GM21737 (cell line): ENCODE measurements around the gene ASNSD1.
"Not testable (repeated sequence)": the region's sequence is repeated elsewhere in the genome, so short reads cannot be mapped to it uniquely, and the experiment has no call there.

Experiments used
- ATAC-seq: cut with Tn5 transposase; IDR thresholded peaks from one replicate; pipeline ENCODE4 v1.9.1; 2021; ENCODE audit warnings: mild to moderate bottlenecking, moderate library complexity; ENCODE audit not compliant: unreplicated experiment

Gene ASNSD1

DNA sequence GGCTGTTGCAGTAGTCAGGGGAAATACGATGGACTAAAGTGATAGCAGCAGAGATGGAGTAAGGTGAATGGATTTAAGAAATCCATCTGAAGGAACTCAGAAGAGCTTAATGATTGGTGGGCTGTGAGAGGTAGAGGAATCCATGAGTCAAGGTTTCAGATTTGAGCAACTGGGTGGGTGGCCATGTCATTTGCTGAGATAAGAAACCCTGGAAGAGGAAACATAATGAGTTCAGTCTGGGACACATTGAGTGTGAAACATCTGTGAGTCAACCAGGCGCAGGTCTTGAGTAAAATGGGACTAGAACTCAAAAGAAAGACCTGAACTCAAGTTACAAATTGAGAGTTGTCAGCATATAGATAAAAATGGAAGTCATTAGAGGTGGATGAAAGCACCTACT is 19.7 kb upstream of the ASNSD1 start:
- no peak for ATAC-seq

DNA sequence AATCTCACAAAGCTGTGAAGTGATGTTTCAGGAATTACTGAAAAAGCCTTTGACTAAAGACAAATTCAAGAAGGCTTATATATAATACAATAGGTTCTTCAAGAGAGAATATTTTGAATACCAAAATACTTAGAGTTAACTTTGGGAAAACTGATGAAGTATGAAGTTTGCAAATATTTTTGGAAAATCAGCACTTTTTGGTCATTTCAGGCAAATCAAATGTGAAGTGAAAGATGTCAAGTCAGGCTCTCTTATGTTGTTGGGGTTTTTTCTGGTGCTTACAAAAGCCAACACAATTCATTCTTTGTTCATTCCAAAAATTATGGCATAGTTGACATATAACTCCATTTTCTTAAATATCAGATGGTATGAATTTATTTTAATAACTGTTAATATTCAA is 14.7 kb upstream of the ASNSD1 start:
- ATAC-seq: no peak

DNA sequence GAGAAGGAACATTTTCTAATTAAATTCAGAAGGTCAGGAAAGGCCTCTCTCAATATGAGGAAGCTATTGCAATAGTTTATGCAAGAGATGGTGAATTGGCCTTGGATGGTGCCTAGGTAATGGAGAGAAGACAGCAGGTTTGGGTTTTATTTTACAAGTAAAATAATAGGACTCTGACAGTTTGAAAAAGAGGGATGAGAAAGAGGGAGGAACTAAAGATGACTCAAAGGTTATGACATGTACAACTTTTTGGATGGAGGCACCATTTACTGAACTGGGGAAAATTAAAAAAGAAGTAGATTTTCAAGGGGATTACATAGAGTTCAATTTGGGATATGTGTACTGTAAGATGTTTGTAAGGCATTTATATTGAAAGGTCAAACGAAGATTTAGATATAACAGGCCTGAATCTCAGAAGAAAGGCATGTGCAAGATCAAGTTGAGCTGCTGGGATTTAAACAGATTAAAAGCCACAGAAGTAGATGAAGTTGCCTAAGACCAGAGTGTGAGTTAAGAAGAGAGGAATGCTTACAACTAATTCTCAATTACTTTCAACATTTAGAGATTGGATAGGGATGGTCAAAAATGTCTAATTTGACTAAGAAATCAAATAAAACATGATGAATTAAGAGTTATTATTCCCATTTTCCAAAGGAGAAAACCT is 12.3 kb upstream of the ASNSD1 start:
- ATAC-seq: no peak

DNA sequence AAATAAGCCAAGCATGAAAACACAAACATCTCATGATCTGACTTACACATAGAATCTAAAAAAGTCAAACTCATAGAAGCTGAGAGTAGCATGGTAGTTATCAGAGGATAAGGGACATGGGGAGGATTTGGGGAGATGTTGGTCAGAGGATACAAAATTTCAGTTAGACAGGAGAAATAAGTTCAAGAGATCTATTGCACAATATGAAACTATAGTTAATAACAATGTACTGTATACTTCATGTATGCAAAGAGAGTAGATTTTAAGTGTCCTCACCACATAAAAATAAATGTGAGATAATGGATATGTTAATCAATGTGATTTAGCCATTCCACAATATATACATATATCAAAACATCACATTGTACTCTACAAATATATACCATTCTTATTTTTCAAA is 10.0 kb upstream of the ASNSD1 start:
- ATAC-seq: no peak

DNA sequence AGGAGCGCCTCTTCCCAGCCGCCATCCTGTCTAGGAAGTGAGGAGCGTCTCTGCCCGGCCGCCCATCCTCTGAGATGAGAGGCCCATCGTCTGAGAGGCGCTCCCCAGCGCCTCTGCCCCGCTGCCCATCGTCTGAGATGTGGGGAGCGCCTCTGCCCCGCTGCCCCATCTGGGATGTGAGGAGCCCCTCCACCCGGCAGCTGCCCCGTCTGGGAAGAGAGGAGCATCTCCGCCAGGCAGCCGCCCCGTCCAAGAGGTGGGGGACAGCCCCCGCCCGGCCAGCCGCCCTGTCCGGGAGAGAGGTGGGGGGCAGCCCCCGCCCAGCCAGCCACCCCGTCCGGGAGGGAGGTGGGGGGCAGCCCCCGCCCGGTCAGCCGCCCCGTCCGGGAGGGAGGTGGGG is 7.8 kb upstream of the ASNSD1 start:
- not testable (repeated sequence) for ATAC-seq

DNA sequence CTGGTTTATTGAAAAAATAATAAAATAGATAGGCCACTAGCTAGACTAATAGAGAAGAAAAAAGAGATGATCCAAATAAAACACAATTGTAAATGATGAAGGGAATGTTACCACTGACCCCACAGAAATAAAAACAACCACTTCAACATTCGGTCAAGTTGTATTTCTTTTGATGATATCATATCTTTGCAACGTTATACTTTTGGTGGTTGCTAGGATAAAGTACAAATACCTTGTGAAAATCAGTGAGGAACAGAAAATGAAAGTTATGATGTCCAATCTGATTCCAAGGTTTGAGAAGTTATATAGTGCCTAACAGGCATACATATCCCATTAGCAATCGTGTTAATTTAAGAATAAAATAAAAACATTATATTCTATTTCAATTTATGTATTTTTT is 6.6 kb upstream of the ASNSD1 start:
- no peak for ATAC-seq

DNA sequence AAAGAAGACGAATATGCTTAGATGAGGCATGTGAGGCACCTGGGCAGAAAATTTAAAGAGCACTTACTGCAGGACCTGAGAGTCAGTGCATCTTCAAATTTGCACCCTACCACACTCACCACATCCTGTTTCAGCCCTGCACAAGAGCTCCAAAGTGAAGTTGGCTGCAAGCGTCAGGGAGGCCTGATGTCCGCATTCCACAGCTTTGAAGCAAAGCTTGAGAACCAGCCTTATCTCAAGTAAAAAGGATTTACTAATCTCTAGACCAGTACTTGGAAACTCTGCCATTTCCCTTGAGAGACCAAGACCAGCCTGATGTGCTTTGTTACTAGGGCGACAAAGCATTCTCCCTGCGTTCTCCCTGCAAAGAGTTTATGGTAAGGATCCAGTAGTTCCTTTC is 3.4 kb upstream of the ASNSD1 start:
- ATAC-seq: peak; percentile 37

DNA sequence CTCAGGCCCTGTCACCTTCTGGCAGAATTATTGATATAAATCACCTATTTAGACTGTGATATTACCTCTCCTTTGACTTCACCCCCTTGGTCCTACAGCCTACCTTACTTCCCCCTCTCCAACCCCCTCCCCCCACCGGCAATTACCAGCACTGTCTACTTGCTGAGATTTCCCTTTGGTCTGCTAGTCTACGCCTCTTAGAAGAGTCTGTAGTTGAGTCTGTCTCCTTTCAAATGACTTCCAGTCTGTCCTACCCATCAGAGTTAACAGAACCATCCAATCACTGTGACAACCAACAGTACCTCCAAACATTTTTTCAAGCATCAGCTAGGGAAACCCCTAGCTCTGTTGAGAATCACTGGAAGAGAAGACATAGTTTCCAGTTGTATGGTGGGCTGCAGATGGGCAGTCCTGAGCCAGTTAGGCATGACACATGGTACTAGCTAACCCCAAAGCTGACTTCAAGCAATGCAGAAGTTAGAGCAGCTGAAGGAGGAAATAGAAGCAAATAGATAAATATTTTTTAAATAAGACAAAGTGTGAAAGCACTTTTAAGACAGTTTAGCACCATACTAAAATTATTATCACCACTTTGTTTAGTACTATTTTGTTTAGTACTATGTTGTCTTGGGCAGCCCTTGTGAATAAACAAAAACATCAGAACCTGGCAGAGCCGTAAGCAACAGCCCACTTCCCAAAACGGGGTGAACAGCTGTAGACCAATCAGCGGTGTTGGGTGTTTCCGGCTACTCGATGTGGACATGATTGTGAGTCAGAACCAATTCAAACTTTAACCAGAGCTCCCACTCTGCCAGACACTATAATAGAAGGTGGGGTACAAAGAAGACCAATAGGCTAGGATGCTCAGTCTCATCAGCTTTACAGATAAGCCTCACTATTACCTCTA is 2.7 kb upstream of the ASNSD1 start:
- no peak for ATAC-seq

DNA sequence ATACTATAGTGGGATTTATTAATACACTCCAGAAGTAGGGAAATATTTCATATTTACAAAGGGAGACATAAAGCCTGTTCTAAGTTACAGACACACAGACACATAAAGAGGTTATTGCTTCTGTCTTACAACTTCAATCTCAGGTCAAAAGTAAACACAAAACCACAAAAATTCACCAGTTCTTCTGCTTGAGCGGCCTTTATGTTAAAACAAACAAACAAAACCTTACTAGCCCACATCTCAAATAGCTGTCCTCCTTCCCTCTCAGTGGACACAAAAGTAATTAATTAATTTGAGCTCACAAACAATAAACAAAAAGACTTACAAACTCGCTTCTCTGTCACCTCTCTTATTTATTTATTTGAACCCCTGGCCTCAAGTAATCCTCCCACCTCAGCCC is 1.5 kb upstream of the ASNSD1 start:
- ATAC-seq: no peak

DNA sequence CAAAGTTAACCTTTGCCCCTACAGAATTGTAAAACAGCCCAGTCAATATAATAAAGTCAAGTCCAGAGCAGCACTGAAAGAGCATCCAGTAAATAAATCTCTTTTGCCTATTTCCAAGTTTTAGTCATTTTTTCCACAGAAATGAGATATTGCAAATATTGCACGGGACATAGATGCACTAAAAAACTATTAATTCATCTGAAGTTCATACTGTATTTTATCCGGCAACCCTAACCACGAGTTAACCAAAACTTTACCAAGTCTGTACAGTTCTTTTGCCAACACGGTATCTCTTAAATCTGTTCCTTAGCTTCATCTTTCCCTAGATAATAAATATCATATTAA is 484 bp upstream of the ASNSD1 start:
- no peak for ATAC-seq

DNA sequence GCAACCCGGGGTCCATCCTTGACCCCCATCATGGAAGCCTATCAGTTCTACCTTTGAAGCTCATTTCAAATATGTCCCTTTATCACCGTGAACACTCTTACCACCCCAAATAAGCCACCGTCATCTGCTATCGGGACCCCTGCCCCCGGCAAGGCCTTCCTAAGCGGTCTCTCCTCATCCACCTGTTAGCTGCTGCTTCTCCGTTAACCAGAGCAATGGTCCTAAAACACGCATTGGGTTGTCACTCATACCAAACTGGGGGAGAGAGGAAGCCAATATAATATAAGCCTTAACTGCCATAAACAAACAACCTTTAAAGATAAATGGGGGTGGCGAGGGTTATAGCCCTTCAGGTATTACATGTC is 680 bp downstream of the ASNSD1 start:
- no peak for ATAC-seq

DNA sequence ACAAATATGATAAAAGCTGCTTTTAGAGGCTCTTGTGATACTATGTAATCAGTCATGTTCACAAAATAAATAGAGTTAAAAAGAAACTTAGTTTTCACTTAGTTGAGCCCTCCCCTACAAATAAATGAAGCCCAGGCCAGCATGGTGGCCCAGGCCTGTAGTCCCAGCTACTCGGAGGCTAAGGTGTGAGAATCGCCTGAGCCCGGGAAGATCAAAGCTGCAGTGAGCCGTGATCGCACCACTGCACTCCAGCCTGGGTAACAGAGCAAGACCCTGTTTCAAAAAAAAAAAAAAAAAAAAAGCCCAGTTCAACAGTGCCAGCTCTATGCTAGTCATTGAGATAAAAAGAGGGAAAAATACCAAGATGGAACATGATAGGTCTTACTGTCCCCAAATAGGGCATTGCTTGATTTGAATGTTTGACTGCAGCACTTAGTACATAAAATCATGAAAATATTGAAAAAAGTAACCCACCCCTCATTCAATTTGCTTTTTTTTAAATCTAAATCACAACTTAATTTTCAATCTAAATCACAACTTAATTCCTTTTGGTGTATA is 1.5 kb downstream of the ASNSD1 start:
- ATAC-seq: no peak

DNA sequence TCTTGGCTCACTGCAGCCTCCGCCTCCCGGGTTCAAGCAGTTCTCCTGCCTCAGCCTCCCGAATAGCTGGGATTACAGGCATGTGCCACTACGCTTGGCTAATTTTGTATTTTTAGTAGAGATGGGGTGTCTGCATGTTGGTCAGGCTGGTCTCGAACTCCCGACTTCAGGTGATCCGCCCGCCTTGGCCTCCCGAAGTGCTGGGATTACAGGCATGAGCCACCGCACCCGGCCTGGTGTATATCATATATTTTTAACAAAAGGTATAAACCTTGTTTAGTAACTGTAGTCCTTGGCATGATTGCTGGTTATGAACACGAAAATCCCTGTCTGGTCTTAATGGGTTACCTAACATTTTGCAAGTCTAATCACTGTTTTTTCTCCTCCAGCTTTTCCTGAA is 2.1 kb downstream of the ASNSD1 start:
- ATAC-seq: not testable (repeated sequence)

DNA sequence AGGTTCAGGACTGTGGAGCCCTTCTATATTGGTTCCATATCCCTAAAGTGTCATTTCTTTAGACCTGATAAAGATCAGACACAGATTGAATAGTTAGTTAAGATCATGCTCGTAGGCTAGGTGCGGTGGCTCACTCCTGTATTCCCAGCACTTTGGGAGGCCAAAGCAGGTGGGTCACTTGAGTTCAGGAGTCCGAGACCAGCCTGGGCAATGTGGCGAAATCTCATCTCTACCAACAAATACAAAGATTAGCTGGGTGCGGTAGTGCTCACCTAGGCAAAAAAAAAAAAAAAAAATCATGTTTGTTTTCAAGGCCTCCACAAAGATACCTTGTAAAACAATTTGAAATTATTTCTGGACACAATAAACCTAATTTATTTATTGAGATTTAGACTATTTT is 8.7 kb downstream of the ASNSD1 start:
- ATAC-seq: no peak

DNA sequence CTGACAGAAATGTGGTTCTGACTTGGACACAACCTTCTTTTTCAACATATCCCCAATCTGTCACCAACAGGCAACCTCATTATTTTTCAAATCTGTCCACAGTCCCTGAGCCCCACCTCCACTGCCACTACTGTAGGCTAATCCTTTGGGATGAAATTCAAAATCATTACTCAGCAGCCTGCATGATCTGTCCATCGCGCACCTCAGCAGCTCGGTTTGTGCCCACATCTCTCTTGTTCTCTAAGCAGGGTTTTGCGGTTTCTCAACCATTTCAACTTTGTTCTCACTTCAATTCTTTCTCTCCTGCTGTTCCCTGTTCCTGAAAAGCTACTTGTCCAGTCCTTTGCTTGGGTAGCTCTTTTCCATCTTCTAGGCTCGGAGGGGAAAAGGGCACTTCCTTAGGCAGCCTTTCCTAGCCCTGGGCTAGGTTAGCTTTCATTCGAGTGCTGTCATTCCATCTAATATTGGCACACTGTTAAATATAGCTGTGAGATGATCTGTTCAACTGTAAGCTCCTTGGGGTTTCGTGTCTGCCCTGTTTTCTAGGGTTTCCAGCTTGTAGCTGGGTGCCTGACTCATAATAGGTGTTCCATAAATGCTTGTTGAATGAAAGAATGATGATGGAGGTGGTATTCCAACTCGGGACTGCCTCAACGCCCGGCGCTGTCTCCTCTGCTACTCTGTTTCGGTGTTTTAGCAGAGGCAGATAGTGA is 12.6 kb downstream of the ASNSD1 start:
- ATAC-seq: no peak

DNA sequence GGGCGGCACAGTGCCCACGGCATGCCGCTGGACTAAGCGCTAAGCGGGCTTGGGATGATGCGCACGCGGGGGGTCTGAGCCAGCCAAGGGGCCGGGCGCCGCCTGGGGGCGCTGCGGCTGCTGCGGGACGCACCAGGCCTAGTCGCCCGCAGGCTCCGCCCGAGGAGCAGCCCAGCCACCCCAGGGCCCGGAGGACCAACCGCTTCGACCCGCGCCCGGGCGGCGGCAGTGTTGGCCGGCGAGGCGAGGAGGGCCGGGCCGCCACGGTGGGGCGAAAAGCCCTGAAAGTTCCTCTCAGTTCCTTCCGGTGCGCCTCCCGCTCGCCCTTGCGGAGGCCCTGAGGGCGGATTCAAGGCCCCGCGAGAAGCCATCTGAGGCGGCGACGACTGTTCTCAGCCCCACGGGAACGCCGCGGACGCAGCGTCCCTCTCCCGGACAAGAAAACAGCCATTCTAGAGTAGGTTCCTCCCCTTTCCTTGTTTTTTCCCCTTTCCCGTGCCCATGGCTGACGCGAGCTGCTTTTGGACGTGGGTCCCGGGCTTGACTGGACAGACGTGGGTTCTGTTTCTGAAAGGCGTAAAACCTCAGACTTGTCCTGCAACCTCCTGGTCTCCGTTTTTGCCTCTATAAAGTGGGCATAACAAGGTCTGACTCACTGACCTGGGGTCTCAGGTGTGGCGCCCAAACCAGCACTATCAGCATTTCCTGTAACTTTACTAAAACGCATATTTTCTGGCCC is 13.3 kb downstream of the ASNSD1 start, which contains the start of gene ANKAR:
Gene ANKAR, plus strand, starts transcription at position 297 of the 739 bp plus-strand sequence. CDS start 1,821 bp downstream, outside the sequence.
- peak; percentile 99 for ATAC-seq

DNA sequence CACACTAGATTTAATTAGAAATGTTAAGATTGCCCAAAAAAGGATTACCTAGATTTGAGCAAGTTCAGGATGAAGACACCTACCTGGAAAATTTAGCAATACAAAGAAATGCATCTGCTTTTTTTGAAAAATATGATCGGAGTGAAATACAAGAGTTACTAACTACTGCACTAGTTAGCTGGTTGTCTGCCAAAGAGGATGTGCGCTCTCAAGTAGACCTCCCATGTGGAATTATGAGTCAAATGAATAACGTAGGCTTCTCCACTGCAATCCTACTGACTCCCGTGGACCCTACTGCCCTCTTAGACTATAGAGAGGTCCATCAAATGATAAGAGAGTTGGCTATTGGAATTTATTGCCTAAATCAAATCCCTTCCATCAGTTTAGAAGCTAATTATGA is 15.2 kb downstream of the ASNSD1 start:
- no peak for ATAC-seq

DNA sequence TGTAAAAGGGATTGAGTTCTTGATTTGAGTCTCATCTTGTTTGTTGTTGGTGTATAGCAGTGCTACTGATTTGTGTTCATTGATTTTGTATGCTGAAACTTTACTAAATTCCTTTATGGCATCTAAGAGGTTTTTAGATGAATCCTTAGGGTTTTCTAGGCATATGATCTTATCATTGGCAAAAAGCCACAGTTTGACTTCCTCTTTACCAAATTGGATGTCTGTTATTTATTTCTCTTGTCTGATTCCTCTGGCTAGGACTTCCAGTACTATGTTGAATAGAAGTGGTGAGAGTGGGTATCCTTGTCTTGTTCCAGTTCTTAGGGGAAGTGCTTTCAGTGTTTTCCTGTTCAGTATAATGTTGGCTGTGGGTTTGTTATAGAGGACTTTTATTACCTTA is 18.0 kb downstream of the ASNSD1 start:
- no peak for ATAC-seq

DNA sequence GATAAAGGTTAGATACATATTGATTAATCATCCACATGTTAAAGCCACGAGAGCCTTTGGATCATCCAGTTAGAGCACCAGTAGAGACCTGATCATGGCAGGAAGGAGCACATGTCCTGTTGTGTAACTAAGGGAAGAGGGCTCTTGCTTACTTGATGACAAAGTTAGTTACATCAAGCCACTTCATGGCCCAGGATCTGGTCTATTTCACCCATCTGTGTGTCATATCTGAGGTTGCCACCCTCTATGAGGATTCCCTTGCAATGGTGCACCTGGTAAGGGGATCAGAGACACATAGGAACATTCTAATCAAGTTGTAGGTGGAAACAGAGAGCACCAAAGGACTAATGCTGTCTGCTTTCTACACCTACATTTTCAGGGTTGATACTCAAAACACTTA is 19.9 kb downstream of the ASNSD1 start:
- ATAC-seq: no peak

DNA sequence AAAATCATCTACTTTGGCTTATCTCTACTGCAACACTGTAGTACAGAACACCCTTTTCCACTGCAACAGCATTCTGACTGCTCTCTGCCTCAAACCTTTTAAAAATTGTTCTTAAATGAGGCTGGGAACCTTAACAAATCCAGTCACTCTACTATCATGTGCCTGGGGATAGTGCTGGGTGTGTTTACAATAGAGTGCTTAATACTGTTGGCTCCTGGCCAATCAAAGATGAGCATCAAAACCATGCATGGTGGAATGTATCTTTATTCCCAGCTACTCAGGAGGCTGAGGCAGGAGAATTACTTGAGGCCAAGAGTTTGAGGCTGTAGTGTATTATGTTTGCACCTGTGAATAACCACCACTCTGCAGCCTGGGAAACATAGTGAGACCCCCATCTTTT is 20.6 kb downstream of the ASNSD1 start:
- ATAC-seq: no peak

DNA sequence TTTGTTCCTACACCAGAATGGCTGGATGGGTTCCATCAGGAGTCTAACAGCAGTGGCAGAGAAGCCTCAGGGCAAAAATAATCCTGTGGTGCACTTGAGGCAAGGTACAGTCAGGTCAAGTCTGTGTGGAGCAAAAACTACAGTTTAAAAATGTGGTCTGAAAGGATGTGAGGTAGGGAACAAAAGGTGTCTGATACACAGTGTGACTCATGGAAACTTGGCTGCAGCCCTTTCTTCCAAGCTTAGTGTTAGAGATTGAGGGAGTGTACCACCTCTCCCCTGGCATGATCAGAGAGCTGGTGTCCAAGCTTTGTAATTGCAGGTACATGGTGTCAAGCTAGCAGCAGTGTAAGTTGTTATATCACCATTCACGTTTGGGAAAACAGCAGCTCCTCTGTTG is 22.1 kb downstream of the ASNSD1 start:
- no peak for ATAC-seq
